Measurements from ENCODE around the gene P3H3.
A peak's percentile ranks its signal among the peaks of the same experiment; 100 is the strongest.

The P3H3 gene

GRCh38 chr12:6807170-6807569 is 21.0 kb upstream of the P3H3 start:
- no peak for DNase-seq (ENCODE audit: low spot score)

- DNase-seq (ENCODE audit: low spot score), result no peak
These were observed 19.2 kb upstream of the P3H3 start for GRCh38 chr12:6809056-6809455.

- DNase-seq (ENCODE audit: low spot score), result peak; percentile 1
These were observed 17.4 kb upstream of the P3H3 start for GRCh38 chr12:6810758-6811157.

DNA sequence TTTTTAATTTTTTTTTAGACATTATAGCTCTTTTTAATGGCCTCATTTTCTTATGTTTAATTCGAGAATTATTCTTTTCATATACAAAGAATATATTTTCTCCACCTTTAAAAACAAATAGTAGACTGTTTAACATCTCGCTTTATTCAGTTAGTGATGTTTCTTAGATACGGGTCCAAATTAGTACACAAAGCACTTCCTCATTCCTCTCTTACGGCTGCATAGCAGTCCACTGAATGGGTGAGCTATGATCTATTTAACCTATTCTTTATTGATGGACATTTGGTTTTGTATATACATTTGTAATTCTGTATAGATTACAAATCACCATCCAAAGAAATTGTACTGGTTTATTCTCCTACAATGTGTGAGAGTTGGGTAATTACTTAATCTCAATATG is 14.8 kb upstream of the P3H3 start:
- no peak for DNase-seq (ENCODE audit: low spot score)

DNA sequence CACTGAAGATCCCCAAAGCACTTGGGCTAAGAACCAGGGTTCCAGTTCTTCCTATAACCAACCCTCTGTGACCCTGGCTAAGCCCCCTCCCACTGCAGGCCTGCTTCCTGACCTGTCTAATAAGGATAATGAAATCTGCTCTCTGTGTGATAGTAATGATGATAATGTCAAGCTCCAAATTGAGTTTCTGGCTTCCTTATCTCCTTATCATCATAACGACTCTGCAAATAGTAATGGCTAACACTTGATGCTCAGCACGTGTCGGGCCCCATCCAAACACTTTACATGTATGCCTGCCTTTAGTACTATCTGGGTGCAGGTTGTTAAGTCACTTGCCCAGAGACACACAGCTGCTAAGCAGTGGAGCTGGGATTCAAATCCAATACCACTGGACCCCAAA is 11.6 kb upstream of the P3H3 start:
- no peak for DNase-seq (ENCODE audit: low spot score)

DNA sequence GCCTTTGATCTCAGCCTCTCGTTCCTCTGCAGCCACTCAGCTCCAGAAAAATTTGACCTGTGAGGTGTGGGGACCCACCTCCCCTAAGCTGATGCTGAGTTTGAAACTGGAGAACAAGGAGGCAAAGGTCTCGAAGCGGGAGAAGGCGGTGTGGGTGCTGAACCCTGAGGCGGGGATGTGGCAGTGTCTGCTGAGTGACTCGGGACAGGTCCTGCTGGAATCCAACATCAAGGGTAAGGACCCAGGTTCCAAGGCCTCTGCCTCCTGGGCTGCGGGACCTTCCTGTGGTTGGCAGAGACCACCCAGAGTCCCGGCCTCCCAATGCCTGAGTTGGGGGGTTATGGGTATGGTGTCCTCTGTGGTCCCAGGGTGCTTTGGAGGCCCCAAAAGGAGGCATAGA is 11.1 kb upstream of the P3H3 start:
- DNase-seq (ENCODE audit: low spot score), result no peak

- DNase-seq (ENCODE audit: low spot score), result no peak
These were observed 10.5 kb upstream of the P3H3 start for GRCh38 chr12:6817662-6818157.

GRCh38 chr12:6818222-6818621 is 10.0 kb upstream of the P3H3 start:
- DNase-seq (ENCODE audit: low spot score), result no peak

GRCh38 chr12:6818645-6819044 is 9.6 kb upstream of the P3H3 start:
- DNase-seq (ENCODE audit: low spot score), result no peak

DNA sequence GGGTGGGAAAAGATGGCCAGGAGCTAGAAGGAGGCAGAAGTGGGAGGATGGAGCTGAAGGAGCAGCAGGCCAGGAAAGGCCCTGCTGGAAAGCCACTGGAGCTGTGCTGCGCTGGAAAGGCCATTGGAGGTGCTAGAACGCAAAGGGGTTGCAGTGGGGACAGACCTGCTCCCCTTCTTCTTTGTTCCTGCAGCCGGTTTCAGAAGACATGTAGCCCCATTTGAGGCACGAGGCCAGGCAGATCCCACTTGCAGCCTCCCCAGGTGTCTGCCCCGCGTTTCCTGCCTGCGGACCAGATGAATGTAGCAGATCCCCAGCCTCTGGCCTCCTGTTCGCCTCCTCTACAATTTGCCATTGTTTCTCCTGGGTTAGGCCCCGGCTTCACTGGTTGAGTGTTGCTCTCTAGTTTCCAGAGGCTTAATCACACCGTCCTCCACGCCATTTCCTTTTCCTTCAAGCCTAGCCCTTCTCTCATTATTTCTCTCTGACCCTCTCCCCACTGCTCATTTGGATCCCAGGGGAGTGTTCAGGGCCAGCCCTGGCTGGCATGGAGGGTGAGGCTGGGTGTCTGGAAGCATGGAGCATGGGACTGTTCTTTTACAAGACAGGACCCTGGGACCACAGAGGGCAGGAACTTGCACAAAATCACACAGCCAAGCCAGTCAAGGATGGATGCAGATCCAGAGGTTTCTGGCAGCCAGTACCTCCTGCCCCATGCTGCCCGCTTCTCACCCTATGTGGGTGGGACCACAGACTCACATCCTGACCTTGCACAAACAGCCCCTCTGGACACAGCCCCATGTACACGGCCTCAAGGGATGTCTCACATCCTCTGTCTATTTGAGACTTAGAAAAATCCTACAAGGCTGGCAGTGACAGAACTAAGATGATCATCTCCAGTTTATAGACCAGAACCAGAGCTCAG is 8.8 kb upstream of the P3H3 start:
- no peak for DNase-seq (ENCODE audit: low spot score)

DNA sequence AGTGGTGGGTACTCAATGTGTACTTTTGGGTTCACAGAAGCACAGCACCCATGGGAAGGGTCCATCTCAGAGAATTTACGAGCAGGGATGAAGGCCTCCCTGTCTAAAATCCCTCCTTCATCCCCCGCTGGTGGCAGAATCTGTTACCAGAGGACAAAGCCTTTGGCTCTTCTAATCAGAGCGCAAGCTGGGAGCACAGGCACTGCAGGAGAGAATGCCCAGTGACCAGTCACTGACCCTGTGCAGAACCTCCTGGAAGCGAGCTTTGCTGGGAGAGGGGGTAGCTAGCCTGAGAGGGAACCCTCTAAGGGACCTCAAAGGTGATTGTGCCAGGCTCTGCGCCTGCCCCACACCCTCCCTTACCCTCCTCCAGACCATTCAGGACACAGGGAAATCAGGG is 8.0 kb upstream of the P3H3 start:
- DNase-seq (ENCODE audit: low spot score), result no peak

- peak; percentile 78 for DNase-seq (ENCODE audit: low spot score)
These were observed 6.4 kb upstream of the P3H3 start, which contains the start of gene GPR162 for GRCh38 chr12:6821591-6822425. GPR162 (plus strand) TSS chr12:6821821; CDS start chr12:6823899, 2,078 bp downstream.

GRCh38 chr12:6822426-6823135 is 5.6 kb upstream of the P3H3 start:
- no peak for DNase-seq (ENCODE audit: low spot score)

- no peak for DNase-seq (ENCODE audit: low spot score)
These were observed 4.8 kb upstream of the P3H3 start for GRCh38 chr12:6823182-6824084.

DNA sequence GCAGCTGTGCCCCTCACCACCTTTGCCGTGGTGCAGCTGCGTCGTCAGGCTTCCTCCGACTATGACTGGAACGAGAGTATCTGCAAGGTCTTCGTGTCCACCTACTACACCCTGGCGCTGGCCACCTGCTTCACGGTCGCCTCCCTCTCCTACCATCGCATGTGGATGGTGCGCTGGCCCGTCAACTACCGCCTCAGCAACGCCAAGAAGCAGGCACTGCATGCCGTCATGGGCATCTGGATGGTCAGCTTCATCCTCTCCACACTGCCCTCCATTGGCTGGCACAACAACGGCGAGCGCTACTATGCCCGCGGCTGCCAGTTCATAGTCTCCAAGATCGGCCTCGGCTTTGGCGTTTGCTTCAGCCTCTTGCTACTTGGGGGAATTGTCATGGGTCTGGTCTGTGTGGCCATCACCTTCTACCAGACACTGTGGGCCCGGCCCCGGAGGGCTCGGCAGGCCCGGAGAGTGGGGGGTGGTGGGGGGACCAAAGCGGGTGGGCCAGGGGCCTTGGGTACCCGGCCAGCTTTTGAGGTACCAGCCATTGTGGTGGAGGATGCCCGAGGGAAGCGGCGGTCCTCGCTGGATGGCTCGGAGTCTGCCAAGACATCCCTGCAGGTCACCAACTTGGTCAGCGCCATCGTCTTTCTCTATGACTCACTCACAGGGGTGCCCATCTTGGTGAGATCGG is 4.0 kb upstream of the P3H3 start:
- no peak for DNase-seq (ENCODE audit: low spot score)

- DNase-seq (ENCODE audit: low spot score), result no peak
These were observed 3.3 kb upstream of the P3H3 start for GRCh38 chr12:6824901-6825381.

DNA sequence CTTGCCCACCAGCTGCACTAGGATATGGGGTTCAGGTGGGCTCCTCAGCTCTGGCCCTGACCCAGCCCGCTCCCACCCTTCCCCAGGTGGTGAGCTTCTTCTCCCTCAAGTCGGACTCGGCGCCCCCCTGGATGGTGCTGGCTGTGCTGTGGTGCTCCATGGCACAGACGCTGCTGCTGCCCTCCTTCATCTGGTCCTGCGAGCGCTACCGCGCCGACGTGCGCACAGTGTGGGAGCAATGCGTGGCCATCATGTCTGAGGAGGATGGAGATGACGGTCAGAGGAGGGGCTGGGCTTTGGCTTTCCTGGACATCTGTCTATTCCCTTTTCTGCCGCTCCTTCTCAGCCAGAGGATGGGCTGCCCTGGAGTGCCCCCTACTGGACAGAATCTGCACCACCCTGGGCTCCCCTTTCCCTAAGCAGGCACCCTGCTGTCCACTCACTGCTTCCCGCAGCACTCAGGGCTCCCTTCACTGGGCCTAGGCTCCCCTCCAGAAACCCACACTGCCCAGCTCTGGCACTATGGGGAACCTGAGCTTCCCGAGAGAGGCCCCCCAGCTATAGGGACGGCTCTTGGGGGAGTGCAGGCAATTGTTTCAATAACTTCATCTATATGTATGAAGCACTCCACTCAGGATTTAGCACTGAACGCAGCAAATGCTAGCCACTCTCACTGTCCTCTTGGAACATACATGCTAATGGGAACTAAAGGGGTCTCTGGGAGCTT is 2.6 kb upstream of the P3H3 start:
- peak; percentile 98 for DNase-seq (ENCODE audit: low spot score)

DNA sequence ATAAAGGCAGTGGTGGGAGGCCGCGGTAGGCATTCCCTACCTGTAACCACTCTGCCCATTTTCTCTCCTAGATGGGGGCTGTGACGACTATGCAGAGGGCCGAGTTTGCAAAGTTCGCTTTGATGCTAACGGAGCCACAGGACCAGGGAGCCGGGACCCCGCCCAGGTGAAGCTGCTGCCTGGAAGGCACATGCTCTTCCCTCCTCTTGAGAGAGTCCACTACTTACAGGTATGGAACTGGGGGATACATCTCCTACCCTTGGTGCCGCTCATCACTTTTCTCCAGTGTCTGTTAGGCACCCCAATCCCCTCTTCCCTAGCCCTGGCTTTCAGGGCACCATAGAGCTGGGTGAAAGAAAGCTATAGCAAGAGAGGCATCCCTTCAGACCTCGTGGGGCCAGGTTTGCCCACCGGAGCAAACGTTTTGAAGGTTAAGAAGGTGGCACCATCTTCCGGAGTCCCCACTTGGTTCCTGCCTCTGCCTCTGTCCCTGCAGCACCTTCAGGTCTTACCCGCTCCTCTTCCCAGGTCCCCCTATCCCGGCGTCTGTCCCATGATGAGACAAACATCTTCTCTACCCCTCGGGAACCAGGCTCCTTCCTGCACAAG is 2.0 kb upstream of the P3H3 start:
- DNase-seq (ENCODE audit: low spot score), result no peak

DNA sequence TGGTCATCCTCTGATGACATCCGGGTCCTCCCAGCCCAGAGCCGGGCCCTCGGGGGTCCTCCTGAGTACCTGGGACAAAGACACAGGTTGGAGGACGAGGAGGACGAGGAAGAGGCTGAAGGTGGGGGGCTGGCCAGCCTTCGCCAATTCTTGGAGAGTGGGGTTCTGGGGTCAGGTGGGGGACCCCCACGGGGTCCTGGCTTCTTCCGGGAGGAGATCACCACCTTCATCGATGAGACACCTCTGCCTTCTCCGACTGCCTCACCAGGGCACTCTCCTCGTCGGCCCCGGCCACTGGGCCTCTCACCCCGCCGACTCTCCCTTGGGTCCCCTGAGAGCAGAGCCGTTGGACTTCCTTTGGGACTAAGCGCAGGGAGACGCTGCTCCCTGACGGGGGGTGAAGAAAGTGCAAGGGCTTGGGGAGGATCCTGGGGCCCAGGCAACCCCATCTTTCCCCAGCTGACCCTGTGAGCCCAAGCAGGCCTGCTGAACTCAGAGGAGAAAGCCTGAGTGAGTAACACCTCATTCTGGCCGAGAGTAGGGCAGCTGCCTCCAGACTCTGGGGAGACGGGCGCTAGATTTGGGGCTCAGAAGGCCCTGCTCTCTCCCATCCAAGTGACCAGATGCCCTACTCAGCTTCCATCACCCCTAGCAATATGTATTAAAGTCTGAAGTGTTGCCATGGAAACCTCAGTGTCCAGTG is 1.3 kb upstream of the P3H3 start:
- DNase-seq (ENCODE audit: low spot score), result no peak
